PC-3 (cell line): ENCODE data around the gene MYO10. TPM values are rescaled to one million over a fixed set of nuclear protein-coding genes. Genes with fewer than 3 reads are reported as not detected.

Source experiments
- ATAC-seq: fragments of 200-7000 bp; cut with Tn5 transposase; 2 replicates; pipeline ENCODE4 v1.9.1; 2020; ENCODE audit warnings: mild to moderate bottlenecking, moderate library complexity
- BruUV-seq: library from RNA; stranded (reverse); fragments of 400-500 nt; replicated peaks from 2 replicates; lab custom pipeline; 2021; lab: Mats Ljungman, UMichigan
- CTCF ChIA-PET: fragments of 300-600 bp; sonication (Branson Sonifier 250); formaldehyde crosslinking; loops from one replicate; lab custom pipeline; 2022; ENCODE audit warnings: antibody characterized with exemption; lab: Charles Lee
- POLR2A ChIA-PET: fragments of 300-600 bp; sonication (Branson Sonifier 250); formaldehyde crosslinking; loops from one replicate; lab custom pipeline; 2022; ENCODE audit warnings: antibody characterized with exemption; ENCODE audit not compliant: unreplicated experiment; lab: Charles Lee
- DNase-seq: peaks from one replicate; pipeline ENCODE4 v3.0.0-alpha.2; 2015
- H2AFZ ChIP-seq: fragments of 300-600 bp; sonication (generic); 2 replicates; pipeline ENCODE4 v1.6.0; 2016; ENCODE audit warnings: antibody characterized with exemption, low read length
- H3F3A ChIP-seq: fragments of 300-600 bp; sonication (generic); one replicate; pipeline ENCODE4 v1.6.0; 2017; ENCODE audit warnings: antibody characterized with exemption, low read length, control low read depth, mild to moderate bottlenecking; ENCODE audit not compliant: unreplicated experiment
- H3K27ac ChIP-seq: fragments of 300-600 bp; sonication (generic); 2 replicates; pipeline ENCODE4 v1.5.1; 2016; ENCODE audit warnings: mild to moderate bottlenecking, low read length
- H3K27me3 ChIP-seq: fragments of 300-600 bp; sonication (generic); 2 replicates; pipeline ENCODE4 v1.6.1; 2016; ENCODE audit warnings: low read length, mixed read lengths
- H3K36me3 ChIP-seq: fragments of 300-600 bp; sonication (generic); 2 replicates; pipeline ENCODE4 v1.6.1; 2016; ENCODE audit warnings: low read depth, mixed run types, low read length, mixed read lengths
- H3K4me1 ChIP-seq: fragments of 300-600 bp; sonication (generic); 2 replicates; pipeline ENCODE4 v1.5.1; 2016; ENCODE audit warnings: low read length; ENCODE audit not compliant: insufficient read depth
- H3K4me2 ChIP-seq: fragments of 300-600 bp; sonication (generic); 2 replicates; pipeline ENCODE4 v1.6.0; 2016; ENCODE audit warnings: low read length
- H3K4me3 ChIP-seq: fragments of 300-600 bp; sonication (generic); 2 replicates; pipeline ENCODE4 v1.5.1; 2016; ENCODE audit warnings: mild to moderate bottlenecking, low read length, mixed read lengths
- H3K79me2 ChIP-seq: fragments of 300-600 bp; sonication (generic); 2 replicates; pipeline ENCODE4 v1.6.1; 2017; ENCODE audit warnings: low read length, mixed read lengths
- H3K9ac ChIP-seq: fragments of 300-600 bp; sonication (generic); 2 replicates; pipeline ENCODE4 v1.6.0; 2016; ENCODE audit warnings: mild to moderate bottlenecking, low read length
- H3K9me2 ChIP-seq: fragments of 300-600 bp; sonication (generic); replicated peaks from 2 replicates; pipeline ENCODE4 v1.6.1; 2016; ENCODE audit warnings: mixed run types, low read length, mixed read lengths
- H3K9me3 ChIP-seq: fragments of 300-600 bp; sonication (generic); 2 replicates; pipeline ENCODE4 v1.6.1; 2016; ENCODE audit warnings: low read length, mixed read lengths
- H4K20me1 ChIP-seq: fragments of 300-600 bp; sonication (generic); 2 replicates; pipeline ENCODE4 v1.6.1; 2016; ENCODE audit warnings: low read length, mixed read lengths
- CTCF ChIP-seq: fragments of 300-600 bp; sonication (generic); conservative IDR thresholded peaks from 2 replicates; pipeline ENCODE4 v1.5.1; 2017; ENCODE audit warnings: antibody characterized with exemption, low read depth, mild to moderate bottlenecking, low read length
- EZH2 ChIP-seq: fragments of 300-600 bp; sonication (generic); IDR thresholded peaks from one replicate; pipeline ENCODE4 v1.6.1; 2017; ENCODE audit warnings: antibody characterized with exemption, mild to moderate bottlenecking, low read length; ENCODE audit not compliant: unreplicated experiment
- EZH2phosphoT487 ChIP-seq: fragments of 300-600 bp; sonication (generic); IDR thresholded peaks from 2 replicates; pipeline ENCODE4 v1.6.1; 2018; ENCODE audit warnings: mild to moderate bottlenecking, antibody characterized with exemption, low read length, borderline replicate concordance
- intact Hi-C: fragments of 100-400 bp; cut with micrococcal nuclease; formaldehyde crosslinking; loops from 2 replicates; pipeline ENCODE4 v1.9.0; 2023
- total RNA-seq: library from RNA; depleted of rRNA; stranded (reverse); fragments of >200 nt; gene quantifications from 2 replicates; pipeline ENCODE4 v1.2.3, GENCODE V29; 2014

The MYO10 gene
- total RNA-seq, 1 experiment from 2014 or later: 52.3 TPM

- H3K9ac ChIP-seq: no peak overlapping the region
Observed at GRCh38 chr5:16902846-16903245, 33.2 kb downstream of the MYO10 start.

GRCh38 chr5:16901021-16901644, 35.0 kb downstream of the MYO10 start:
- Histone ChIP-seq H3K9me2 (no peaks in the 10 kb centered on the region), H3K27me3 (no peaks in the 10 kb centered on the region), H3K27ac (no peak overlapping the region), H4K20me1 (peaks cover 46% of the 10 kb centered on the region; the same call in 1 of the 2 replicates), H2AFZ (no peak overlapping the region), H3K79me2 (peaks cover 94% of the 10 kb centered on the region), H3K9me3 (no peaks in the 10 kb centered on the region), H3K4me1 (peaks cover 30% of the 10 kb centered on the region), H3K4me3 (no peak overlapping the region), H3F3A (peaks cover 8% of the 10 kb centered on the region), H3K36me3 (no peaks in the 10 kb centered on the region), H3K9ac (no peak overlapping the region), H3K4me2 (no peak overlapping the region)
- ATAC-seq (no peak), DNase-seq (no peak)
- ChIA-PET POLR2A (no interaction called here), CTCF (no interaction called here)
- intact Hi-C loops: no loop called here
- no TSS peak for BruUV-seq
- TF ChIP-seq CTCF (no peak), EZH2 (no peak), EZH2phosphoT487 (no peak)

More at GRCh38 chr5:16902846-16903245, 33.2 kb downstream of the MYO10 start:
- Histone ChIP-seq H3K27ac (no peak overlapping the region), H3K4me2 (no peak overlapping the region), H2AFZ (no peak overlapping the region), H3K27me3 (no peaks in the 10 kb centered on the region), H3K4me3 (no peak overlapping the region), H3K9me2 (no peaks in the 10 kb centered on the region), H3K79me2 (peaks cover 99% of the 10 kb centered on the region), H3K36me3 (no peaks in the 10 kb centered on the region), H3K4me1 (peaks cover 14% of the 10 kb centered on the region), H3F3A (peaks cover 2% of the 10 kb centered on the region), H3K9me3 (no peaks in the 10 kb centered on the region), H4K20me1 (peaks cover 48% of the 10 kb centered on the region)
- CTCF ChIA-PET: no interaction called here
- BruUV-seq: no TSS peak
- no peak for TF ChIP-seq EZH2phosphoT487
- TF ChIP-seq CTCF: no peak
- no peak for TF ChIP-seq EZH2
- DNase-seq (peak; percentile 27), ATAC-seq (no peak)
- POLR2A ChIA-PET: no interaction called here
- intact Hi-C loops: no loop called here

- ATAC-seq (no peak), DNase-seq (peak; percentile 29)
- Histone ChIP-seq H2AFZ (no peak overlapping the region), H3K9me2 (no peaks in the 10 kb centered on the region), H3K4me3 (no peak overlapping the region), H3K4me2 (no peak overlapping the region), H3K9ac (no peak overlapping the region), H3K27me3 (no peaks in the 10 kb centered on the region), H3K4me1 (peaks cover 47% of the 10 kb centered on the region), H3K27ac (no peak overlapping the region), H3K9me3 (no peaks in the 10 kb centered on the region), H4K20me1 (peaks cover 34% of the 10 kb centered on the region; the same call in 1 of the 2 replicates), H3F3A (peaks cover 9% of the 10 kb centered on the region), H3K79me2 (peaks cover 87% of the 10 kb centered on the region), H3K36me3 (no peaks in the 10 kb centered on the region)
- BruUV-seq: no TSS peak
- intact Hi-C loops: loop anchor here (5.0 kb wide), 1 partner anchor 42 kb away; no protein-coding TSS in a partner anchor
- TF ChIP-seq EZH2 (no peak), EZH2phosphoT487 (no peak), CTCF (no peak)
- CTCF ChIA-PET: no interaction called here
- POLR2A ChIA-PET: no interaction called here
Observed at GRCh38 chr5:16899171-16899570, 36.9 kb downstream of the MYO10 start.
